CD4-positive, alpha-beta T cell treated with Interleukin-2 at 100 ng/mL for 4 hours (primary cell): Measurements from ENCODE around the gene RBMXL3.

Experiments used
- DNase-seq: peaks from one replicate; pipeline ENCODE4 v3.0.0-alpha.2; 2020; ENCODE audit warnings: low spot score

The RBMXL3 gene

DNA sequence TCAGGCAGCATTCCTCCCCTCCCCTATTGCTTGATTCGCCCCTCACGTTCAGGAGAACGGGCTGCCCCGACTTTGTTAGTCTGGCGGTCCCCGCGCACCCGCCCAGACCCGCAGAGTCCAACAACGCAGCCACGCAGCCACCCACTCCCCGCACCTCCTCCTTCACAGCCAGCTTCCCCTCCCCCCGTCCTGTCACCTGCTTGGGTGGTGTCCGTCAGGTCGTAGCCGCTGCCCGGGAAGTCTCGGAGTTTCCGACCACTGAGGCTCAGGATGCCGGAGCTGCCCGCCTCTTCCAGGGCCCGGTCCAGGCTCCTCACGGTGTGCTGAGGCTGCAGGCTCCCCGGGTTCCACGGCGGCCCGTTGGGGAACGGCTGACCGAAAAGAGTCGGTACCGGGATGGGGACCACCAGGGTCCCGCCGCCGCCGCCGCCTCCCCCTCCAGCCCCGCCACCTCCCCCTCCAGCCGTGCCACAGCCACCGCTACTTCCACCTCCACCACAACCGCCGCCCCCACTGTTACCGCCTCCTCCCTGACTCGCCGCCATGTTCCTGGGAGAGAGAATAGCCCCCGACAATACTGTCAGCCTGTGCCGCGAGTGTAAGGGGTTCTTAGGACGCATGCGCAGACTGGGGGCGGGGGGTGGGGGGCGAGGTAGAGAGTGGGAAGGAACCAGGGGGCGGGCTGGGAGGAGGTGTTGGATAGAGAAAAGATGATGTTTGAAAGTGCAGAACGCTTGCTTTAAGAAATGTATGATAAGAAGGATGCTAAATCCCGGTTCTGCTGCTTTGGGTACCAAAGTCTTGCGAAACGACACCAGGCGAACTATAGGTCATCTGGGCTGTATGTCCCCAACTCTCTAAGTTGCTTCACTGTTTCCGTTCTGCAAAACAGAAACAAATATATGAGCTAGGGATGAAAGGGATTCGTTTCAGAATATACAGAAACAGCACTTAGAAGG lies 44.6 kb downstream of the RBMXL3 start, which contains the start of gene LRCH2:
Gene LRCH2 (minus strand): TSS at position 600 of the 959 bp plus-strand sequence. CDS start 55 bp downstream, at position 545.
- no peak for DNase-seq

DNA sequence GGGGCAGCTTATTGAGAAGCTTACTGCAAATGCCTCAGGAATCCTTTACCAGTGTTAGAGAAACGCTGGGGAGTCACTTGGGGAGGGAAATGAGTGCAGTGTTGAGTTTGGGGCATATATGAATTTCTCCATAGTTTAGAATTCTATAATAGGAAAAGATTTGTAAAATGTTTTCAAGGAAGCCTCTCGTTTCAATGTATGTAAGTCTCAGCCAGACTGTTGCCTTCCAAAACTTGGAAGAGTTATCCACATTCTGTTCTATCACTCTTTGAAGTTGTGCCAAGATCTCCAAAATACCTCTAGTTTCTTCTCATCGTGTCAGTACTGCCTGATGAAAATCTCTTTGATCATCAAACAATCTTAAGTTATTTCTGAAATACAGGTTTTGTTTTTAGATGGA lies 45.3 kb downstream of the RBMXL3 start:
- DNase-seq: no peak

DNA sequence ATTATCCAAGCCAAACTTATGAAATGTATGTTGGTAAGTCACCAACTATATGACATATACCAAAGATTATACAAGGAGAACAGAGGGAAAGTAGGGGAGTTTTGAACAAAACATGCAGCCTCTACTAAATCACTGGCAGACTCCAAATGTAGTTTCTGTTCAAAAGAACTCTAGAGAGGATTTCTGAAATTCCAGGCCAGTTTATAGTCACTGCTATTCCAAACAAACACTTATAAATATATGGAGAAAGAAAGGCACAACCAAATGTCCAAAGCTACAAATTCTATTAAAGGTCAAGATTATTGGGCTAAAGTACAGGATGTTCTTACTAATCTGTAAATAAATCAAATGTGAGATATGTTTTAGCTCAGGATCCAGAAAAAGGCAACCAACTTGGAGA lies 47.4 kb downstream of the RBMXL3 start:
- no peak for DNase-seq

DNA sequence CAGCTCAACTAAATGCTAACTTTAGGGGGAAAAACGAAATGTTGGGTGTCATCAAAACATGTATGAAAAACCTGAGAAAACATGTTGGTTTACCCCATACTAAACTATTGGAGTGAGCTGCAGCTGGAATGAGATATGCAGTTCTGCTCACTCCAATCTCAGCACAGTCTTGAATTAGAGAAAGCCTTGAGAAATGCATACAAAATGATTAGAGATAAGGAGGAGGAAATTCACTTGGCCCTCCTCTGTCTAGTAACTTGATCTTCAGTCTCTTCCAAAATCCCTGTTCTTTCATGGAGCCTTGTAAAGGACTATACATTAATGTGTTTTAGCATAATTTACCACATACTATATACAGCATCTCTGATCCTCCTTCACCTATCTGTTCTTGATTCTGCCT lies 47.8 kb downstream of the RBMXL3 start:
- DNase-seq: no peak
